GM23338 (cell line): ENCODE data around the gene STK4. TPM values are rescaled to one million over a fixed set of nuclear protein-coding genes. Genes with fewer than 3 reads are reported as not detected.

Experiments
- ATAC-seq: fragments of 200-7000 bp; cut with Tn5 transposase; 3 replicates; pipeline ENCODE4 v1.9.1; 2020
- DNase-seq: peaks from one replicate; pipeline ENCODE4 v3.0.0-alpha.2; 2015; ENCODE audit warnings: low spot score
- H2AFZ ChIP-seq: fragments of 200-600 bp; sonication (generic); 2 replicates; pipeline ENCODE4 v1.8.0; 2016; ENCODE audit warnings: antibody characterized with exemption, mild to moderate bottlenecking, moderate library complexity
- H3F3A ChIP-seq: fragments of 200-600 bp; sonication (generic); replicated peaks from 2 replicates; pipeline ENCODE4 v1.8.0; 2017; ENCODE audit warnings: antibody characterized with exemption, mixed run types, low read depth
- H3K27ac ChIP-seq: fragments of 200-600 bp; sonication (generic); 2 replicates; pipeline ENCODE4 v1.6.1; 2016; ENCODE audit warnings: low read depth
- H3K27me3 ChIP-seq: fragments of 200-600 bp; sonication (generic); 2 replicates; pipeline ENCODE4 v1.8.0; 2016; ENCODE audit warnings: mild to moderate bottlenecking, mixed run types, moderate library complexity; ENCODE audit not compliant: insufficient read depth
- H3K36me3 ChIP-seq: fragments of 200-600 bp; sonication (generic); 2 replicates; pipeline ENCODE4 v1.8.0; 2016; ENCODE audit warnings: mild to moderate bottlenecking; ENCODE audit not compliant: insufficient read depth
- H3K4me1 ChIP-seq: fragments of 200-600 bp; sonication (generic); 2 replicates; pipeline ENCODE4 v1.8.0; 2016; ENCODE audit warnings: mild to moderate bottlenecking, moderate library complexity; ENCODE audit not compliant: insufficient read depth
- H3K4me2 ChIP-seq: fragments of 200-600 bp; sonication (generic); 2 replicates; pipeline ENCODE4 v1.7.1; 2017; ENCODE audit warnings: mixed run types
- H3K4me3 ChIP-seq: fragments of 200-600 bp; sonication (generic); 2 replicates; pipeline ENCODE4 v1.6.1; 2016; ENCODE audit warnings: mixed run types
- H3K79me2 ChIP-seq: fragments of 200-600 bp; sonication (generic); replicated peaks from 2 replicates; pipeline ENCODE4 v1.8.0; 2017; ENCODE audit warnings: mild to moderate bottlenecking; ENCODE audit not compliant: insufficient read depth
- H3K9me2 ChIP-seq: fragments of 200-600 bp; sonication (generic); 2 replicates; pipeline ENCODE4 v1.8.0; 2017; ENCODE audit not compliant: insufficient read depth
- H4K20me1 ChIP-seq: fragments of 200-600 bp; sonication (generic); replicated peaks from 2 replicates; pipeline ENCODE4 v1.8.0; 2017; ENCODE audit warnings: mild to moderate bottlenecking; ENCODE audit not compliant: insufficient read depth
- H3K27ac Mint-ChIP-seq: 2 replicates; pipeline ENCODE4 v1.8.0; 2020; ENCODE audit warnings: inconsistent platforms, mild to moderate bottlenecking, moderate library complexity, mixed read lengths
- H3K27me3 Mint-ChIP-seq: 3 replicates; pipeline ENCODE4 v1.8.0; 2022; ENCODE audit warnings: low read depth, mild to moderate bottlenecking, moderate library complexity, mixed read lengths, inconsistent platforms; ENCODE audit not compliant: insufficient read depth, poor library complexity
- H3K36me3 Mint-ChIP-seq: 3 replicates; pipeline ENCODE4 v1.8.0; 2021; ENCODE audit warnings: low read depth, mild to moderate bottlenecking, inconsistent platforms, moderate library complexity, mixed read lengths
- H3K4me1 Mint-ChIP-seq: 3 replicates; pipeline ENCODE4 v1.8.0; 2020; ENCODE audit warnings: mild to moderate bottlenecking, inconsistent platforms, mixed read lengths
- H3K4me3 Mint-ChIP-seq: 3 replicates; pipeline ENCODE4 v1.8.0; 2021; ENCODE audit warnings: moderate library complexity, mild to moderate bottlenecking, inconsistent platforms, mixed read lengths
- H3K9me3 Mint-ChIP-seq: 3 replicates; pipeline ENCODE4 v1.8.0; 2020; ENCODE audit warnings: moderate library complexity, mild to moderate bottlenecking, inconsistent platforms, mixed read lengths
- EZH2phosphoT487 ChIP-seq: fragments of 200-600 bp; sonication (generic); IDR thresholded peaks from one replicate; pipeline ENCODE4 v1.8.1; 2018; ENCODE audit warnings: antibody characterized with exemption; ENCODE audit not compliant: unreplicated experiment
- JUNB ChIP-seq: IDR thresholded peaks from one replicate; pipeline ENCODE4 v1.6.1; 2016; ENCODE audit warnings: antibody characterized with exemption; ENCODE audit not compliant: unreplicated experiment
- NANOG ChIP-seq: IDR thresholded peaks from 2 replicates; pipeline ENCODE4 v1.6.1; 2016; ENCODE audit warnings: antibody characterized with exemption, borderline replicate concordance
- POLR2AphosphoS5 ChIP-seq: IDR thresholded peaks from 2 replicates; pipeline ENCODE4 v1.6.1; 2016; ENCODE audit warnings: antibody characterized with exemption, low read depth
- STAT1 ChIP-seq: IDR thresholded peaks from one replicate; pipeline ENCODE4 v1.6.1; 2016; ENCODE audit warnings: antibody characterized with exemption; ENCODE audit not compliant: unreplicated experiment
- polyA plus RNA-seq: library from polyadenylated mRNA; unstranded; fragments of >200 nt; fragmentation: Nextera tagmentation; extraction: Ambion mirVana; gene quantifications from 2 replicates; pipeline ENCODE4 v1.2.1, GENCODE V29; 2016
- total RNA-seq: library from RNA; depleted of rRNA; stranded (reverse); fragments of >200 nt; shearing (Covaris generic); gene quantifications from 2 replicates; pipeline ENCODE4 v1.2.3, GENCODE V29; 2014
- TF ChIP-seq, protein P1 (sequence below): fragments of 250-450 bp; sonication (Bioruptor Pico); IDR thresholded peaks from 2 replicates; pipeline ENCODE4 v1.5.0; 2020; ENCODE audit warnings: mild to moderate bottlenecking, moderate library complexity
- TF ChIP-seq, protein P2 (sequence below), 2 experiments: fragments of 200-600 bp in 1 of 2; sonication (generic) in 1 of 2; conservative IDR thresholded peaks; 2 replicates each; pipeline versions ENCODE4 v1.5.1 to v1.6.1; 2016 to 2017; ENCODE audit warnings: antibody characterized with exemption in 2 of 2, low read depth in 2 of 2, mild to moderate bottlenecking in 2 of 2, moderate library complexity in 1 of 2

The STK4 gene
- total and polyA plus RNA-seq, 2 experiments from 2014 or later = 37.7 to 58.7 TPM

DNA sequence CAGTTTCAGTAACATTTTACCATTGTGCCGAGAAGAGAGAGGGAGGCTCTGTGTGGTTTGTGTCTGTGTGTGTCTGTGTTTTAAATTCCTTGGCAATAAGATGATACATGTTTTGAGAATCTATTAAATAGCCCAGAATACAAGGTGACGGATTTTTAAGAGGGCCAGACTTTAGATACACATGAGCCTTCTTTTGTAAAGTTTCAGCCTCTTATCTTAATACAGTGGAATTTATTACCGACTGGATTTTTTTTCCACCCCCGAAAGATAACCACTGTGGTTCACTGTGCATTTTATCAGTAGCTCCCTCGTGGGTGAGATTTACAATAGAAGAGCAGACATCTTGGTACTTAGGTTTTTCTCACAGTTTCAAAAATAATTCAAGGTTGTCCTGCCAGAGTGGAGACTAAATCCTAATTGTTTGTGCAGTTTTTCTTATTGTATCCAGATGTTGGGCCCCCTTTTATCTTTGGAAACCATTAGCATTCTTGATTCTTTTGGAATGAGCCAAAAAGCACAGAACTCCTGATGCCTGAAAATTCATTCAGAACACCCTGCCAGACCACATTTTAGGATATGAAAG, 49.9 kb downstream of the STK4 start:
- no peaks in the 10 kb centered on the region; the same call in 1 of the 2 replicates for H3K79me2 ChIP-seq
- ATAC-seq (no peak), DNase-seq (no peak)
- H3K4me3 ChIP-seq = no peak overlapping the region
- peak overlapping the region; percentile 77 for H3K27ac ChIP-seq
- H3K4me1 Mint-ChIP-seq = peaks cover 33% of the 10 kb centered on the region
- no peaks in the 10 kb centered on the region for H3K36me3 ChIP-seq
- H3K27ac Mint-ChIP-seq = peak overlapping the region; percentile 66
- no peaks in the 10 kb centered on the region for H3K9me3 Mint-ChIP-seq
- H3K4me1 ChIP-seq = peaks cover 27% of the 10 kb centered on the region
- H4K20me1 ChIP-seq = no peaks in the 10 kb centered on the region
- peaks cover 6% of the 10 kb centered on the region; the same call in 1 of the 3 replicates for H3K36me3 Mint-ChIP-seq
- H3K9me2 ChIP-seq = no peaks in the 10 kb centered on the region
- no peak overlapping the region for H3K4me3 Mint-ChIP-seq
- peak overlapping the region; percentile 7; the same call in 1 of the 2 replicates for H3K4me2 ChIP-seq
- no peaks in the 10 kb centered on the region for H3K27me3 ChIP-seq
- TF ChIP-seq, protein P1, sequence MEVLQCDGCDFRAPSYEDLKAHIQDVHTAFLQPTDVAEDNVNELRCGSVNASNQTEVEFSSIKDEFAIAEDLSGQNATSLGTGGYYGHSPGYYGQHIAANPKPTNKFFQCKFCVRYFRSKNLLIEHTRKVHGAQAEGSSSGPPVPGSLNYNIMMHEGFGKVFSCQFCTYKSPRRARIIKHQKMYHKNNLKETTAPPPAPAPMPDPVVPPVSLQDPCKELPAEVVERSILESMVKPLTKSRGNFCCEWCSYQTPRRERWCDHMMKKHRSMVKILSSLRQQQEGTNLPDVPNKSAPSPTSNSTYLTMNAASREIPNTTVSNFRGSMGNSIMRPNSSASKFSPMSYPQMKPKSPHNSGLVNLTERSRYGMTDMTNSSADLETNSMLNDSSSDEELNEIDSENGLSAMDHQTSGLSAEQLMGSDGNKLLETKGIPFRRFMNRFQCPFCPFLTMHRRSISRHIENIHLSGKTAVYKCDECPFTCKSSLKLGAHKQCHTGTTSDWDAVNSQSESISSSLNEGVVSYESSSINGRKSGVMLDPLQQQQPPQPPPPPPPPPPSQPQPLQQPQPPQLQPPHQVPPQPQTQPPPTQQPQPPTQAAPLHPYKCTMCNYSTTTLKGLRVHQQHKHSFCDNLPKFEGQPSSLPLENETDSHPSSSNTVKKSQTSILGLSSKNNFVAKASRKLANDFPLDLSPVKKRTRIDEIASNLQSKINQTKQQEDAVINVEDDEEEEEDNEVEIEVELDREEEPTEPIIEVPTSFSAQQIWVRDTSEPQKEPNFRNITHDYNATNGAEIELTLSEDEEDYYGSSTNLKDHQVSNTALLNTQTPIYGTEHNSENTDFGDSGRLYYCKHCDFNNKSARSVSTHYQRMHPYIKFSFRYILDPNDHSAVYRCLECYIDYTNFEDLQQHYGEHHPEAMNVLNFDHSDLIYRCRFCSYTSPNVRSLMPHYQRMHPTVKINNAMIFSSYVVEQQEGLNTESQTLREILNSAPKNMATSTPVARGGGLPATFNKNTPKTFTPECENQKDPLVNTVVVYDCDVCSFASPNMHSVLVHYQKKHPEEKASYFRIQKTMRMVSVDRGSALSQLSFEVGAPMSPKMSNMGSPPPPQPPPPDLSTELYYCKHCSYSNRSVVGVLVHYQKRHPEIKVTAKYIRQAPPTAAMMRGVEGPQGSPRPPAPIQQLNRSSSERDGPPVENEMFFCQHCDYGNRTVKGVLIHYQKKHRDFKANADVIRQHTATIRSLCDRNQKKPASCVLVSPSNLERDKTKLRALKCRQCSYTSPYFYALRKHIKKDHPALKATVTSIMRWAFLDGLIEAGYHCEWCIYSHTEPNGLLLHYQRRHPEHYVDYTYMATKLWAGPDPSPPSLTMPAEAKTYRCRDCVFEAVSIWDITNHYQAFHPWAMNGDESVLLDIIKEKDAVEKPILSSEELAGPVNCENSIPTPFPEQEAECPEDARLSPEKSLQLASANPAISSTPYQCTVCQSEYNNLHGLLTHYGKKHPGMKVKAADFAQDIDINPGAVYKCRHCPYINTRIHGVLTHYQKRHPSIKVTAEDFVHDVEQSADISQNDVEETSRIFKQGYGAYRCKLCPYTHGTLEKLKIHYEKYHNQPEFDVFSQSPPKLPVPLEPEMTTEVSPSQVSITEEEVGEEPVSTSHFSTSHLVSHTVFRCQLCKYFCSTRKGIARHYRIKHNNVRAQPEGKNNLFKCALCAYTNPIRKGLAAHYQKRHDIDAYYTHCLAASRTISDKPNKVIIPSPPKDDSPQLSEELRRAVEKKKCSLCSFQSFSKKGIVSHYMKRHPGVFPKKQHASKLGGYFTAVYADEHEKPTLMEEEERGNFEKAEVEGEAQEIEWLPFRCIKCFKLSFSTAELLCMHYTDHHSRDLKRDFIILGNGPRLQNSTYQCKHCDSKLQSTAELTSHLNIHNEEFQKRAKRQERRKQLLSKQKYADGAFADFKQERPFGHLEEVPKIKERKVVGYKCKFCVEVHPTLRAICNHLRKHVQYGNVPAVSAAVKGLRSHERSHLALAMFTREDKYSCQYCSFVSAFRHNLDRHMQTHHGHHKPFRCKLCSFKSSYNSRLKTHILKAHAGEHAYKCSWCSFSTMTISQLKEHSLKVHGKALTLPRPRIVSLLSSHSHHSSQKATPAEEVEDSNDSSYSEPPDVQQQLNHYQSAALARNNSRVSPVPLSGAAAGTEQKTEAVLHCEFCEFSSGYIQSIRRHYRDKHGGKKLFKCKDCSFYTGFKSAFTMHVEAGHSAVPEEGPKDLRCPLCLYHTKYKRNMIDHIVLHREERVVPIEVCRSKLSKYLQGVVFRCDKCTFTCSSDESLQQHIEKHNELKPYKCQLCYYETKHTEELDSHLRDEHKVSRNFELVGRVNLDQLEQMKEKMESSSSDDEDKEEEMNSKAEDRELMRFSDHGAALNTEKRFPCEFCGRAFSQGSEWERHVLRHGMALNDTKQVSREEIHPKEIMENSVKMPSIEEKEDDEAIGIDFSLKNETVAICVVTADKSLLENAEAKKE (CRISPR knock-in tag) = no peak
- H2AFZ ChIP-seq = no peak overlapping the region
- no peaks in the 10 kb centered on the region for H3K27me3 Mint-ChIP-seq
- no peaks in the 10 kb centered on the region for H3F3A ChIP-seq

DNA sequence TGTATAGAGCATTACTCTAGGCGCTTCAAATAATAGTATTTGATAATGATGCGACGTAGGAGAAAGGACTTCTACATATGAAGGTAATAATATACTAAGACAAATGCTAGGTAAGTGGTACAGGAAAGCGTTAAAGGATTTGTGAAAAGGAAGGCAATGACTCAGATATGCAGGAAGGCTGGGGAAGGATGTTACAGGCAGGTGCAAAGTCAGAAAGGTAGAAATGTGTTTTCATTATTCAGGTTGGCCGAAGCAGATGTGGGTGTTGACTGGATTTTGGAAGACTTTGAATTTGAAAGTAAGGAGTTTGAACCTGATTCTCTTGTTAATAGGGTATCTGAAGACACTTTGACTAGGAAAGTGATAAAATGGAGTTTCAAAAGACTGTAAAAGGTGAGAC, 51.0 kb downstream of the STK4 start:
- H3K36me3 Mint-ChIP-seq = peaks cover 2% of the 10 kb centered on the region; the same call in 1 of the 3 replicates
- ATAC-seq (peak; percentile 52; the same call in 2 of the 3 replicates), DNase-seq (peak; percentile 66)
- Histone ChIP-seq H3K79me2 (no peaks in the 10 kb centered on the region; the same call in 1 of the 2 replicates), H3K4me1 (peaks cover 27% of the 10 kb centered on the region), H3K27ac (peak overlapping the region; percentile 77), H4K20me1 (no peaks in the 10 kb centered on the region), H3K4me3 (no peak overlapping the region), H2AFZ (no peak overlapping the region), H3K9me2 (no peaks in the 10 kb centered on the region), H3K4me2 (0 out of 2 replicates have a peak overlapping the region, but pooled peaks have one; percentile 7), H3K36me3 (no peaks in the 10 kb centered on the region), H3K27me3 (no peaks in the 10 kb centered on the region), H3F3A (no peaks in the 10 kb centered on the region)
- H3K9me3 Mint-ChIP-seq = no peaks in the 10 kb centered on the region
- H3K4me3 Mint-ChIP-seq = peak overlapping the region; percentile 46
- peaks cover 33% of the 10 kb centered on the region for H3K4me1 Mint-ChIP-seq
- H3K27me3 Mint-ChIP-seq = no peaks in the 10 kb centered on the region
- H3K27ac Mint-ChIP-seq = peak overlapping the region; percentile 93
- no peak for TF ChIP-seq EZH2phosphoT487
- no peak for TF ChIP-seq JUNB
- no peak for TF ChIP-seq POLR2AphosphoS5
- TF ChIP-seq, protein P2, sequence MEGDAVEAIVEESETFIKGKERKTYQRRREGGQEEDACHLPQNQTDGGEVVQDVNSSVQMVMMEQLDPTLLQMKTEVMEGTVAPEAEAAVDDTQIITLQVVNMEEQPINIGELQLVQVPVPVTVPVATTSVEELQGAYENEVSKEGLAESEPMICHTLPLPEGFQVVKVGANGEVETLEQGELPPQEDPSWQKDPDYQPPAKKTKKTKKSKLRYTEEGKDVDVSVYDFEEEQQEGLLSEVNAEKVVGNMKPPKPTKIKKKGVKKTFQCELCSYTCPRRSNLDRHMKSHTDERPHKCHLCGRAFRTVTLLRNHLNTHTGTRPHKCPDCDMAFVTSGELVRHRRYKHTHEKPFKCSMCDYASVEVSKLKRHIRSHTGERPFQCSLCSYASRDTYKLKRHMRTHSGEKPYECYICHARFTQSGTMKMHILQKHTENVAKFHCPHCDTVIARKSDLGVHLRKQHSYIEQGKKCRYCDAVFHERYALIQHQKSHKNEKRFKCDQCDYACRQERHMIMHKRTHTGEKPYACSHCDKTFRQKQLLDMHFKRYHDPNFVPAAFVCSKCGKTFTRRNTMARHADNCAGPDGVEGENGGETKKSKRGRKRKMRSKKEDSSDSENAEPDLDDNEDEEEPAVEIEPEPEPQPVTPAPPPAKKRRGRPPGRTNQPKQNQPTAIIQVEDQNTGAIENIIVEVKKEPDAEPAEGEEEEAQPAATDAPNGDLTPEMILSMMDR (conservative IDR thresholded peaks at IDR 0.05; ENCODE audit: low read depth in 2 of 2) = no peak
- no peak for TF ChIP-seq STAT1
- no peak; the same call in 1 of the 2 replicates for TF ChIP-seq NANOG
